Mesenteric fat pad (tissue), 1 donor: Measurements from ENCODE around the gene CLOCK. TPM values are rescaled to one million over a fixed set of nuclear protein-coding genes. Genes with fewer than 3 reads are reported as not detected.
"Not testable (repeated sequence)": the region's sequence is repeated elsewhere in the genome, so short reads cannot be mapped to it uniquely, and the experiment has no call there.

Source experiments
- DNase-seq: peaks from one replicate; pipeline ENCODE4 v3.0.0-alpha.2; 2020; ENCODE audit warnings: low spot score
- long read RNA-seq: library from polyadenylated mRNA; unstranded; transcript quantifications from one replicate; pipeline ENCODE4 v2.0.0, GENCODE V29; 2020
- total RNA-seq: library from RNA; stranded (reverse); fragmentation: NEBNext Ultra II Directional; extraction: Animal tissue kit (Norgen Biotek cat#: 25700); gene quantifications from one replicate; pipeline ENCODE4 v1.2.1, GENCODE V29; 2021
- donor health status: DM: yes; HTN: yes; CAD: no.

Gene CLOCK, protein sequence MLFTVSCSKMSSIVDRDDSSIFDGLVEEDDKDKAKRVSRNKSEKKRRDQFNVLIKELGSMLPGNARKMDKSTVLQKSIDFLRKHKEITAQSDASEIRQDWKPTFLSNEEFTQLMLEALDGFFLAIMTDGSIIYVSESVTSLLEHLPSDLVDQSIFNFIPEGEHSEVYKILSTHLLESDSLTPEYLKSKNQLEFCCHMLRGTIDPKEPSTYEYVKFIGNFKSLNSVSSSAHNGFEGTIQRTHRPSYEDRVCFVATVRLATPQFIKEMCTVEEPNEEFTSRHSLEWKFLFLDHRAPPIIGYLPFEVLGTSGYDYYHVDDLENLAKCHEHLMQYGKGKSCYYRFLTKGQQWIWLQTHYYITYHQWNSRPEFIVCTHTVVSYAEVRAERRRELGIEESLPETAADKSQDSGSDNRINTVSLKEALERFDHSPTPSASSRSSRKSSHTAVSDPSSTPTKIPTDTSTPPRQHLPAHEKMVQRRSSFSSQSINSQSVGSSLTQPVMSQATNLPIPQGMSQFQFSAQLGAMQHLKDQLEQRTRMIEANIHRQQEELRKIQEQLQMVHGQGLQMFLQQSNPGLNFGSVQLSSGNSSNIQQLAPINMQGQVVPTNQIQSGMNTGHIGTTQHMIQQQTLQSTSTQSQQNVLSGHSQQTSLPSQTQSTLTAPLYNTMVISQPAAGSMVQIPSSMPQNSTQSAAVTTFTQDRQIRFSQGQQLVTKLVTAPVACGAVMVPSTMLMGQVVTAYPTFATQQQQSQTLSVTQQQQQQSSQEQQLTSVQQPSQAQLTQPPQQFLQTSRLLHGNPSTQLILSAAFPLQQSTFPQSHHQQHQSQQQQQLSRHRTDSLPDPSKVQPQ
- total RNA-seq: 39.5 TPM
- long read RNA-seq, partial matches to known transcripts: 7 of 16 reads
- long read RNA-seq, other reads (novel, unspliced or antisense): 9 of 16 reads

DNA sequence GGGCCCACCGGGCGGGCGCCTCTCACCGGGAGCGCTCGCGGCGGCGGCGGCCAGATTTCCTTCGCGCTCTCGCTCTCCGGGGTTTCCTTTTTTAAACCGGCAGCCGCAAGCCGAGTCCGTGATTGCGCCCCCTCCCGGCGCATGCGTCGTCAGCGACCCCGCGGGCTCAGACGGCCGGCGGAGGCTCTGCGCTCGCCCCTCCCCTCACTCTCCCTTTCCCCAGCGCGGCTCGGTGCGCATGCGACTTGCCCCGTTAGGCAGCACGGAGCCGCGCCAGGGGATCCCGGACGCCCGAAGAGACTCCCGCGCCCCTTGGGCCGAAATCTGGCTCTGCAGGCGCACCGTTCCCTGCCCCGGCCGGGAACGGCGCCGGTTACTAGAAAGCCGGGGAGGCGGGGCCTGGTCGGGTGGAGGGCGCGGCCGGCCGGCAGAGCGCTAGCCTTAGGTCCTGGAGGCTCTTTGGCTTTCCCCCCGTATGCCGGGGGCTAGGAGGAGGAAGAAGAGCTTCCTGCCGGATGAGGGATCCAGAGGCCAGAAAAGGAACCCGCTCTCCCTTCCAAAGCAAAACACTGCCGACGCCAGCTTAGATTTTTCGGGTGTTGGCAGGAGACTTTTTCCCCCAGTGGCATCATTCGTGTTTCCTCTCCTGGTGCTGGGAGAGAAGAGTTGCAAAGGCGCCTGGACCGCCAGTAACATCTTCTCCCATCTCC is at the start of gene CLOCK:
Gene CLOCK, minus strand, starts transcription at position 154 of the 710 bp plus-strand sequence. CDS start 64,124 bp downstream, outside the sequence.
- peak; percentile 96 for DNase-seq

- DNase-seq: no peak
Observed at GRCh38 chr4:55592014-55592413, 45.3 kb upstream of the CLOCK start, which contains the start of gene PDCL2. TSS of gene PDCL2 (minus strand) at chr4:55592245. CDS start at chr4:55592109, 136 bp downstream.

DNA sequence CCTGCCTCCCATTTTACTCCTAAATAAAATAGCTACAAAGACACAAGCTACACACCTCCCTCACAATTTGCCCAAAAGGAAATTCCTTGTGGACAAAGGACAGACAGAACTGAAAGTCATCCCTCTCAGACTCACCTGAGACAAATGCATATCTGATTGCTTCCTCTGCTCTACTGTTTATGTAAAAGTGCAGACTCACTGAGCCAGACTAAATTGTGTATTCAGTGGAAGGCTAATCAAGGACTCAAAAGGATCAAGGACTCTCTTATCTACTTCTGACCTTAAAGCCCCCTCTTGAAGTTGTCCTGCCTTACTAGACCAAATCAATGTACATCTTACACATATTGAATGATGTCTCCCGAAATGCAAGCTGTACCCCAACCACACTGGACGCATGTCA is 41.5 kb upstream of the CLOCK start:
- no peak for DNase-seq

DNA sequence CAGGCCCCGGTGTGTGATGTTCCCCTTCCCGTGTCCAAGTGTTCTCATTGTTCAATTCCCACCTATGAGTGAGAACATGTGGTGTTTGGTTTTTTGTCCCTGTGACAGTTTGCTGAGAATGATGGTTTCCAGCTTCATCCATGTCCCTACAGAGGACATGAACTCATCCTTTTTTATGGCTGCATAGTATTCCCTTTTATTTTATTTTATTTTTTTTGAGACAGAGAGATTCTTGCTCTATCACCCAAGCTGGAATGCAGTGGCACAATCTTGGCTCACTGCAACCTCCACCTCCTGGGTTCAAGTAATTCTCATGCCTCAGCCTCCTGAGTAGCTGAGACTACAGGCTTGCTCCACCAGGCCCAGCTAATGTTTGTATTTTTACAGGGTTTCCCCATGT is 36.1 kb upstream of the CLOCK start:
- DNase-seq: not testable (repeated sequence)

- no peak for DNase-seq
Observed at GRCh38 chr4:55578341-55579010, 31.8 kb upstream of the CLOCK start.

DNA sequence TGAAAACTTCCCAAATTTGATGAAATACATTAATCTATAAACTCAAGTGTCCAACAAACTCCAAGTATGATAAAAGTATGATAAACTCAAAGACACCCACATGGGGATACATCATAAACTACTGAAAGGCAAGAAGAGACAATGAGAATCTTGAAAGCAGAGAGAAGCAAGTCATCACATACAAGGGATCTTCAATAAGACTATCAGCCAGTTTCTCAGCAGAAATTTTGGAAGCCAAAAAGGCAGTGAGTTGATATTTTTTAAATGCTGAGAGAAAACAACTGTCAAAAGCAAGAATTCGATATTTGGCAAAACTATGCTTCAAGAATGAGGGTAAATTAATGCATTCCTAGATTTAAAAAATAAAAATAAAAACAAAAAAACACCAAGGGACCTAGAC is 28.8 kb upstream of the CLOCK start:
- DNase-seq: no peak

- no peak for DNase-seq
Observed at GRCh38 chr4:55574252-55574651, 27.5 kb upstream of the CLOCK start.

GRCh38 chr4:55571806-55572205 is 25.1 kb upstream of the CLOCK start:
- no peak for DNase-seq

DNA sequence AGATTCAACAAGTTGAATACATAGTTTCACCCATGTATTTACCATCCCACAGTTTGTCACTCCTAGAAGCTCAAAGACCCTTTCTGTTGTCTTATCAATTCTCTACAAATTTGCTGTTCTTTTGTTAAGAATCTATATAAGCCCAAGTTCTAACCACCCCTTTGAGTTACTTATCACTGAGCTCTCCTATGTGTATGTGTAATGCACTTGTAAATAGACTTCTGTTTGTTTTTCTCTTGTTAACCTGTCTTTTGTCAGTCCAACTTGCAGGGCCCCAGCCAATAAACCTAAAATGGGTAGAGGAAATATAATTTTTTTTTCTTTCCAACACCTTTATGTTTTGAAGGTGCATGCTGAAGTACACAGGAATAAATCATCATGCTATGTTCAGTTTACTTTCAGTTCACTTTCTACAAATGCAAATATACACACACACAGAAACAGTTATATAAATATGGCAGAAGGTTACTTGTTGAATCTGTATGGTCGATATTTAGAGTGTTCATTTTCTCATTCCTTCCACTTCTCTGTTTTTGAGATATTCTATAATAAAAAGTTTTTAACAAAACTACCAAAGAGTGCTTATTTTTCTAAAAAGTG is 22.3 kb upstream of the CLOCK start:
- DNase-seq: no peak

DNA sequence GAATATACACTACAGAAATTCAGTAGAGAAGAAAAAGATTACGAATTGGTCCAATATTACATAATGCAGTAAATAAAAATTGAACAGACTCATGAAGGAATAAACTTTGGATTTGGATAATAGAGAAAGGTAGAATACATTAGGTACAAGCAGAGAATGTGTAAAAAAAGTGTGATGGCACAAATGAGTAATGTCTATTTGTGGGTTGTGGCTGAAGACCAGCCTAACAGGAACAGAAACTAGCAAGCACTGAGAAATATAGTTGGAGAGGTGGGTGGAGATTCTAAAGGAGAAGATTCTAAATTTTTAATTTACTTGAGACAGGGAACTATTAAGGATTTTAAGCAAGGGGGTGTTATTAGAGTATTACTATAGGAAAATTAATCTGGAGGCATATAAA is 15.2 kb upstream of the CLOCK start:
- no peak for DNase-seq

GRCh38 chr4:55560096-55560495 is 13.4 kb upstream of the CLOCK start:
- DNase-seq: no peak

DNA sequence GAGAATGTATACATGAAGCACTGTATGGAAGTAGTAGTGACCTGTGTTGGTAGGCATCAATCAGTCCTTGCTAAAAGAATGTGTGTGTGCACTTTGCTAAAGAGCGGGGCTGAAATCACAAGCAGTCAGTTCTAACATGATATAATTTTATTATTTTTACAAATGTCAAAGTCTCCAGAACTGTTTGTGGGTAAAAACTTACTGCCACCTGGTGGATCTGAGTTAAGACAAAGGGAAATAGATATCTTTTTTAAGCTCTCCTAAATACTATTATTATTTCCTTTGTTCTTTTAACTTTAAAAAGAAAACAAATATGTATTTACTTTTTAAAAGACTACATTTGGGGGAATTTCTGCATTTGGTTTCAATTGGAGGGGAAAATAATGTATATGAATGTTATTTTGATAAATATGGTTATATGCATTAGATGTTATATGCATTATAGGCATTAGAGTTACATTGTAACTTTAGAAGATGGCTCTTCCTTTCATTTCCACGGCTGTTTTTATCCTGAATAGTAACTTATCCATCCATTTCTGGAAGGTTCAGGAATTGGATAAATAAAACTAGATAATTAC is 7.8 kb upstream of the CLOCK start:
- no peak for DNase-seq

GRCh38 chr4:55553441-55554201 is 6.9 kb upstream of the CLOCK start:
- no peak for DNase-seq

DNA sequence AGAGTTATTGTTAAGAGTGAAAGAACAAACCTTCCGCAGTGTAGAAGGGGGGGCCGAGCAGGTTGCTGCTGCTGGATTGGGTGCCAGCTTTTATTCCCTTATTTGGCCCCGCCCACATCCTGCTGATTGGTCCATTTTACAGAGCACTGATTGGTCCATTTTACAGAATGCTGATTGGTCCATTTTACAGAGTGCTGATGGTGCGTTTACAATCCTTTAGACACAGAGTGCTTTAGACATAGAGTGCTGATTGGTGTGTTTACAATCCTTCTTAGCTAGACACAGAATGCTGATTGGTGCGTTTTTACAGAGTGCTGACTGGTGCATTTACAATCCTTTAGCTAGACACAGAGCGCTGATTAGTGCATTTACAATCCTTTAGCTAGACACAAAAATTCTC is 5.3 kb upstream of the CLOCK start:
- DNase-seq: not testable (repeated sequence)

DNA sequence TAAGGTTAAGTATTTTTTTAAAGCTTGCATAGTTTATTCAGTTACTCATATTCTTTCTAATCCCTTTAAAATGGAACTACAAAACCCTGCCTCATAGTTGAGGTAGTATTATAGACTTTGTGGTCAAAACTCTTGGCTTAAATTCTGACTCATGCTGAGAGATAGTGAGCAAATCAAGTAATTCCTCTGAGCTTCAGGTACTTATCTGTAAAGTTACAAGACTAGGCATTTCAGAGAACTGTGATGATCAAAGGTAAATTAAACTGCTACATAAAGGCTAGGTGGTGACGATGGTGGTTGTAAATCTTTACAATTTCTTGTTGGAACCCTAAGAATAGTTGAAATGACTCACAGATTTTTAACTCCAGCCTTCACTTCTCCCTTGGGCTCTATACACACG is 3.2 kb upstream of the CLOCK start:
- no peak for DNase-seq

DNA sequence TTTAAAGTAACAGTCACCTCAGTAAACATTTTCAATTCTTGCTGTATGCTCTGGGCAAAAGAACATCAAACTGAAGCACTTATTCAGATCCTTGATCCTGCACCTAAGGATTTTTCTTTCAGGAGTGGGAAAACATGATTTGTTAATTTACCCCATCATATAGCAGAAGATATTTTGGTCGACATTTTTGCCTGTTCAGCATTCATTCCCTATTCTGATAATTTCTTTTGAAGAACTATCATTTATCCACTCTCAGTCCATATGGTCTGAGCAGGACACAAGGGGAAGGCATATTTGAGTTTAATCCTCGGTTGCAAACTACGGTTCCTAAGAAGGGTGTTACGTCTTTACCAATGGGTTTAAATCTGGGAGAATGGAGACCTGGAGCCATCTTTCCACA is 1.2 kb upstream of the CLOCK start:
- DNase-seq: no peak

GRCh38 chr4:55547466-55547770 is 709 bp upstream of the CLOCK start:
- DNase-seq: no peak

DNA sequence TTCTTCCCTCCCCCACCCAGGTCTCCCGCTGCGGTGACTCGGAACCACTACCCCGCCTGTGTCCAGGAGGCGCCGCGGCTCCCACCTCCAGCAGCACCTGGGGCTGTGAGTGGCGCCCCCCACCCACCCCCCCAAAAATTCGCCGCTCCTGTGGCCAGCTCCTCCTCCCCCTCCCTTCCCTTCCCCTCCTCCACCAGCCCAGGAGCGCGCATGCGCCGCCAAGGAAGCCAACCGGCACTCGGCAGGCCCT is 278 bp downstream of the CLOCK start:
- no peak for DNase-seq

GRCh38 chr4:55545641-55546505 is 836 bp downstream of the CLOCK start:
- peak; percentile 94 for DNase-seq
